AG09319 (cell line): Measurements from ENCODE around the gene CYSRT1.

Source experiments
- DNase-seq: peaks from one replicate; pipeline ENCODE4 v3.0.0-alpha.2; 2010; ENCODE audit warnings: low read depth; ENCODE audit errors: extremely low read depth
- CTCF ChIP-seq: IDR thresholded peaks from 2 replicates; pipeline ENCODE4 v1.5.1; 2011; ENCODE audit warnings: low read depth, mild to moderate bottlenecking, inconsistent platforms, low read length, moderate library complexity

CYSRT1 gene

GRCh38 chr9:137266585-137267453 lies 41.8 kb downstream of the CYSRT1 start:
- no peak for DNase-seq
- TF ChIP-seq CTCF: no peak

- DNase-seq: no peak
- no peak for TF ChIP-seq CTCF
These were observed 43.0 kb downstream of the CYSRT1 start for GRCh38 chr9:137267933-137268355.

- no peak for DNase-seq
- TF ChIP-seq CTCF: no peak
These were observed 43.7 kb downstream of the CYSRT1 start for GRCh38 chr9:137268538-137269201.

- TF ChIP-seq CTCF: no peak
- no peak for DNase-seq
These were observed 44.3 kb downstream of the CYSRT1 start for GRCh38 chr9:137269231-137269772.

GRCh38 chr9:137270929-137271695 lies 46.1 kb downstream of the CYSRT1 start:
- DNase-seq: no peak

GRCh38 chr9:137271696-137272076 lies 46.7 kb downstream of the CYSRT1 start:
- no peak for TF ChIP-seq CTCF
- DNase-seq: no peak

More at GRCh38 chr9:137270929-137271695, 46.1 kb downstream of the CYSRT1 start:
- TF ChIP-seq CTCF: no peak
